Measurements from ENCODE around the gene RBM10. TPM values are rescaled to one million over a fixed set of nuclear protein-coding genes. Genes with fewer than 3 reads are reported as not detected.

Gene RBM10
- total and polyA plus RNA-seq, 9 of the 15 experiments (the other 6 are each of a cell fraction or from before 2014, with no cell fraction given) = 1.1 to 61.7 (median 31.5) TPM

GRCh38 chrX:47174846-47175587 lies 30.0 kb downstream of the RBM10 start:
- 100% methylated on average over 5 of the region's 23 CpGs for WGBS (ENCODE audit: insufficient coverage, low coverage, missing lambda C conversion rate)
- peaks cover 4% of the 10 kb centered on the region; the same call in 1 of the 2 replicates for H4K20me1 ChIP-seq (replicated peaks; ENCODE audit: control insufficient read depth, insufficient read depth, low read length)
- H3K9me3 ChIP-seq (replicated peaks; ENCODE audit: control insufficient read depth, insufficient read depth, low read depth, low read length) = no peaks in the 10 kb centered on the region
- no peak overlapping the region for H3K4me3 ChIP-seq
- intact Hi-C loops (cut with micrococcal nuclease) = no loop called here
- H3K9me1 ChIP-seq (ENCODE audit: control insufficient read depth, insufficient read depth, low read length) = no peaks in the 10 kb centered on the region
- peaks cover 87% of the 10 kb centered on the region; the same call in 2 of the 3 replicates for H3K36me3 ChIP-seq (ENCODE audit: control insufficient read depth, insufficient read depth, low read length)
- no peaks in the 10 kb centered on the region for H3K79me2 ChIP-seq (ENCODE audit: control insufficient read depth, insufficient read depth, low read length)
- FAIRE-seq (no peak), ATAC-seq (no peak), DNase-seq (ENCODE audit: extremely low read depth in 1 of 4, low spot score in 3 of 4) (no peak)
- TF ChIP-seq UBTF (IDR thresholded peaks at IDR 0.05; ENCODE audit: borderline replicate concordance in 1 of 2, low read depth in 2 of 2, low read length in 2 of 2) = no peak
- TF ChIP-seq ZNF740 (CRISPR knock-in tag; IDR thresholded peaks at IDR 0.05) = no peak
- no peak for TF ChIP-seq ZNF740 (tag; IDR thresholded peaks at IDR 0.05)
- TF ChIP-seq CSDE1 (IDR thresholded peaks at IDR 0.05) = no peak
- TF ChIP-seq ZFP1 (CRISPR knock-in tag; IDR thresholded peaks at IDR 0.05) = no peak
- no peak for TF ChIP-seq FOXA3 (CRISPR knock-in tag; conservative IDR thresholded peaks at IDR 0.05 in 1 of 2, IDR thresholded peaks at IDR 0.05 in 1 of 2)
- TF ChIP-seq RBFOX2 (IDR thresholded peaks at IDR 0.05; ENCODE audit: low read depth, low read length) = no peak
- no peak for TF ChIP-seq ZNF398 (CRISPR knock-in tag; IDR thresholded peaks at IDR 0.05)
- no TSS peak for BruUV-seq (replicated peaks)
- no peak overlapping the region for H3K4me2 ChIP-seq (ENCODE audit: insufficient read depth, low read length)
- H3K27me3 ChIP-seq (ENCODE audit: control insufficient read depth in 2 of 2, insufficient read depth in 2 of 2, low read length in 2 of 2) = no peaks in the 10 kb centered on the region
- H3K4me1 ChIP-seq (replicated peaks in 1 of 2; ENCODE audit: control insufficient read depth in 2 of 2, insufficient read depth in 2 of 2, low read length in 2 of 2) = no peaks in the 10 kb centered on the region; a peak in 1 of 5 replicates
- H2AFZ ChIP-seq (ENCODE audit: low read depth, low read length) = no peak overlapping the region
- in situ Hi-C loops (cut with MboI) = no loop called here
- CTCF ChIA-PET (ENCODE audit: low intra/inter-chr PET ratio) = no interaction called here
- no peak overlapping the region for H3K27ac ChIP-seq (ENCODE audit: extremely low read depth, low read depth, low read length)
- POLR2A ChIA-PET = no interaction called here
- no peak overlapping the region for H3K9ac ChIP-seq (ENCODE audit: insufficient read depth in 1 of 2, low read depth in 2 of 2, low read length in 2 of 2)
